ENCODE results near the gene AGPAT3. TPM values are rescaled to one million over a fixed set of nuclear protein-coding genes. Genes with fewer than 3 reads are reported as not detected.

Gene AGPAT3
- total and polyA plus RNA-seq, 9 donors = 19.2 to 32.2 (median 27.7) TPM

DNA sequence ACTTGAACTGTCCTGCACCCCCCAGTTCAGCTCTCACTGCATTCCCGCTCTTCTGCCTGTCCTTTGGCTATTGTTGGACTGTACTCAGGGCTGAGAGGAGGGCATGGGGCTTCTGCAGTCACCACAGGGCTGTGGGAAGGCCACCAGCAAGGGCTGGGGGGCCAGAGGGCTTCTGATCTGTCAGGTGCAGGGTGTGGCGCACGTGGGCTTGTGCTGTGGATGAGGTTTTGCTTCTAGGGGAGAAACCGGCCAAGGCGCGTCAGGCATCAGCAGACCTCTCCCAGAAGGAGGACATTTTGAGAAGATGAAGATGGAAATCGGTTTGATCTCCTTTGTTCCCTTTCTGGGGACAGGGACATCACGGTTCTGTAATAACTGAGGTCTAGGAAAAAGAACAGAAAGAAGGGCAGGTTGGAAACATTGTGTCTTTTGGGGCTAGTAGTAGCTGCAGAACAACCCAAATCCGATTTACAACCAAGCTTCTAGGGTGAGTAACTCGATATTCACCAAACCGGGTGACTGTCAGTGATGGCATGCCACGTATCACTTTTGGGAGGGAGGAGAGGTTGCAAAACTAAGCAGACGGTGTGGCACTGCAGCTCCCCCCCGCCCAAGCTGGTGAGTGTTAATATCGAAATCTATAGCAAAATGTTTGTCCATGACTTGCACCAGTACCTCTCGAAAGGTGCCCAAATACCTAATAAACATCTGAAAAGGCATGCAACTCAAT is 40.9 kb downstream of the AGPAT3 start:
- 79% methylated on average over 11 of the region's 16 CpGs for WGBS (ENCODE audit: insufficient coverage)

GRCh38 chr21:43906585-43907370 is 41.8 kb downstream of the AGPAT3 start:
- Histone ChIP-seq H3K36me3 (ENCODE audit: control insufficient read depth, insufficient read depth, low read length) (peaks cover 19% of the 10 kb centered on the region), H3K4me1 (ENCODE audit: control insufficient read depth, insufficient read depth, low read length) (peaks cover 15% of the 10 kb centered on the region), H3K4me3 (ENCODE audit: low read length) (no peak overlapping the region), H3K9me3 (replicated peaks; ENCODE audit: control insufficient read depth, low read depth, low read length) (no peaks in the 10 kb centered on the region), H3K27ac (ENCODE audit: low read length) (no peak overlapping the region), H3K27me3 (ENCODE audit: control insufficient read depth, insufficient read depth, low read length) (no peaks in the 10 kb centered on the region)
- DNase-seq = no peak
- WGBS (ENCODE audit: insufficient coverage) = 97% methylated on average over 19 of the region's 26 CpGs

More for the DNA sequence above, 40.9 kb downstream of the AGPAT3 start:
- no peak overlapping the region for H3K27ac ChIP-seq (ENCODE audit: low read length)
- H3K4me3 ChIP-seq (ENCODE audit: low read length) = no peak overlapping the region
- no peak for DNase-seq
- H3K36me3 ChIP-seq (ENCODE audit: control insufficient read depth, insufficient read depth, low read length) = peaks cover 13% of the 10 kb centered on the region
- no peaks in the 10 kb centered on the region for H3K27me3 ChIP-seq (ENCODE audit: control insufficient read depth, insufficient read depth, low read length)
- no peaks in the 10 kb centered on the region for H3K9me3 ChIP-seq (replicated peaks; ENCODE audit: control insufficient read depth, low read depth, low read length)
- peaks cover 15% of the 10 kb centered on the region for H3K4me1 ChIP-seq (ENCODE audit: control insufficient read depth, insufficient read depth, low read length)

GRCh38 chr21:43907751-43908150 is 42.7 kb downstream of the AGPAT3 start:
- 73% methylated on average over 22 of the region's 22 CpGs for WGBS (ENCODE audit: insufficient coverage)
- Histone ChIP-seq H3K27ac (ENCODE audit: low read length) (no peak overlapping the region), H3K4me1 (ENCODE audit: control insufficient read depth, insufficient read depth, low read length) (peaks cover 15% of the 10 kb centered on the region), H3K36me3 (ENCODE audit: control insufficient read depth, insufficient read depth, low read length) (peaks cover 19% of the 10 kb centered on the region), H3K9me3 (replicated peaks; ENCODE audit: control insufficient read depth, low read depth, low read length) (peaks cover 4% of the 10 kb centered on the region), H3K4me3 (ENCODE audit: low read length) (no peak overlapping the region), H3K27me3 (ENCODE audit: control insufficient read depth, insufficient read depth, low read length) (no peaks in the 10 kb centered on the region)
- no peak for DNase-seq

GRCh38 chr21:43908167-43908566 is 43.1 kb downstream of the AGPAT3 start:
- Histone ChIP-seq H3K27ac (ENCODE audit: low read length) (no peak overlapping the region), H3K4me3 (ENCODE audit: low read length) (no peak overlapping the region), H3K4me1 (ENCODE audit: control insufficient read depth, insufficient read depth, low read length) (peaks cover 11% of the 10 kb centered on the region), H3K27me3 (ENCODE audit: control insufficient read depth, insufficient read depth, low read length) (no peaks in the 10 kb centered on the region), H3K9me3 (replicated peaks; ENCODE audit: control insufficient read depth, low read depth, low read length) (peaks cover 7% of the 10 kb centered on the region), H3K36me3 (ENCODE audit: control insufficient read depth, insufficient read depth, low read length) (peaks cover 19% of the 10 kb centered on the region)
- 71% methylated on average over 8 of the region's 8 CpGs for WGBS (ENCODE audit: insufficient coverage)
- DNase-seq = no peak

DNA sequence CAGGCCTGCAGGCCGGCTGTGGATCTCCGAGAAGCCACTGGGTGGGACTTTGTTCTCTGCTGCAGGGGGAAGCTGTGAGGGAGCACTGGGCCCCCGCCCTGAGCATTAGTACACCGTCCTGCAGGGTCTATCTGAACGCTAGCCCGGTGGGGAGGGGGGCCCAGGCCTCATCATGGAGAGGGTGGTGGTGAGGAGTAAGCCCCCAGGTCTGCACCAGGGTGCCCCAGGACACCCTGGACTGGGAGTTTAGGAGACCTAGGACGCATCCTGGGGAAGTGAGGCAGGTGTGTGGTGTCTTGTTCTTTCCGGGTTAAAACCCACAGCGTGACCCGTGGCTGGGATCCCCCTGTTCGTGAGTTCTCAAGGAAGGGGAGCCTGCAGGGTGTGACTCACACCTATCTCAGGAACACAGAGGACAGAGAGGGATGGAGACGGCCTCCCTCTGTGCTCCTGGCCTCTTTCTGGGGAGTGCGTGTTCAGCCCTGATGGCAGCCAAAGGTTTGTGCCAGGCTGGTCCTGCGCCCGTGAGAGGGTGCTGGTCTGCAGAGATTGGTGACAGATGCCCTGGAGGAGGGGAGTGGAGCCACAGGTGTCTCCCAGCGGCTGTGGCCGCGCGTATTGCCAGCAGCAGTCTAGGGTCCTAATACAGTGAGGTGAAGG is 44.8 kb downstream of the AGPAT3 start:
- Histone ChIP-seq H3K4me1 (ENCODE audit: control insufficient read depth, insufficient read depth, low read length) (peaks cover 2% of the 10 kb centered on the region), H3K4me3 (ENCODE audit: low read length) (no peak overlapping the region), H3K27ac (ENCODE audit: low read length) (no peak overlapping the region), H3K9me3 (replicated peaks; ENCODE audit: control insufficient read depth, low read depth, low read length) (peaks cover 7% of the 10 kb centered on the region), H3K27me3 (ENCODE audit: control insufficient read depth, insufficient read depth, low read length) (no peaks in the 10 kb centered on the region), H3K36me3 (ENCODE audit: control insufficient read depth, insufficient read depth, low read length) (peaks cover 15% of the 10 kb centered on the region)
- no peak for DNase-seq
- WGBS (ENCODE audit: insufficient coverage) = 75% methylated on average over 16 of the region's 19 CpGs

GRCh38 chr21:43910460-43910859 is 45.4 kb downstream of the AGPAT3 start:
- no peak overlapping the region for H3K27ac ChIP-seq (ENCODE audit: low read length)
- WGBS (ENCODE audit: insufficient coverage) = 75% methylated on average over 4 of the region's 7 CpGs

DNA sequence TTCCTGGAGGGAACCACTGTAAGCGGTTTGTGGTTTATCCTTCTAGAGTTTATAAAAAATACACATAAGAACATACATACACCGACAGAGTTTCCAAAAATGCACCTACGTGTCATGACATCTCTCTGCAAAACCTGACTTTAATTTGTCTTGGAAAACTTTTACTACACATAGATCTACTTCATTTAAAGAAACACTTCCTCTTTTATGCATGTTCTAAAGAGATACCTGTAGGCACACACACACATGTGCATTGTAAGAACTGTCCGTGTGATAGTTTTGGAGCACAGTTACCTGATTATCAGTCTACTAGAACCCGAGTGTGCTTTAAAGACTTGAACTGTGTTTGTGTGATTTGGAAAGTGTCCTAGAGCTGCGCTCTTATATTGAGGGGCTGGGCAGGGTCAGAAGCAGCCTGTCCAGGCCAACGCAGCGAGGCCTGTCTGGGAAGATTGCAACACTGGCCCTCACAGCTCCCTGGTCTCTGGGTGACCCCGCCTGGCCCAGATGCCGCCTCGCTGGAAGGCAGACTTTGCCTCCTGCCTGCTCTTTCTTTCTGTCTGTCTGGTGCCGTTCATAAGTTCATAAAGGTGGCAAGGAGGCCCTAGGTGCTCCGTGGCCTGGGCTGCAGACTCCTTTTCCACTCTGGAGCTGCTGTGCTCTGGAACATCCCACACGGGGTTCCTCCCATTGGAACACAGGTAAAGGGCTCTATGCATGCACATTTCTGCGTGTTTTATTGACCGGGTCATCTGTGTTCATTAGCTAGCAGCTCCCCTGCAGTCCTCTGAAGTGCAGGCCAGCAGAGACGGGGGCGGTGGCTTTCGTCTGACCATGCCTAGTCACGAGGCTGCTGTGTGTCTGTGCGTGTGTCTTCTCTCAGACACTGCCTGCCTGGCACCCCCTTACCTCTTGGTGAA is 46.3 kb downstream of the AGPAT3 start:
- Histone ChIP-seq H3K4me1 (ENCODE audit: control insufficient read depth, insufficient read depth, low read length) (peaks cover 2% of the 10 kb centered on the region), H3K36me3 (ENCODE audit: control insufficient read depth, insufficient read depth, low read length) (peaks cover 12% of the 10 kb centered on the region), H3K27ac (ENCODE audit: low read length) (no peak overlapping the region), H3K4me3 (ENCODE audit: low read length) (no peak overlapping the region), H3K9me3 (replicated peaks; ENCODE audit: control insufficient read depth, low read depth, low read length) (peaks cover 7% of the 10 kb centered on the region), H3K27me3 (ENCODE audit: control insufficient read depth, insufficient read depth, low read length) (no peaks in the 10 kb centered on the region)
- DNase-seq = no peak
- 75% methylated on average over 17 of the region's 21 CpGs for WGBS (ENCODE audit: insufficient coverage)

More at GRCh38 chr21:43910460-43910859, 45.4 kb downstream of the AGPAT3 start:
- Histone ChIP-seq H3K4me1 (ENCODE audit: control insufficient read depth, insufficient read depth, low read length) (peaks cover 2% of the 10 kb centered on the region), H3K27me3 (ENCODE audit: control insufficient read depth, insufficient read depth, low read length) (no peaks in the 10 kb centered on the region), H3K4me3 (ENCODE audit: low read length) (no peak overlapping the region), H3K36me3 (ENCODE audit: control insufficient read depth, insufficient read depth, low read length) (peaks cover 15% of the 10 kb centered on the region), H3K9me3 (replicated peaks; ENCODE audit: control insufficient read depth, low read depth, low read length) (peaks cover 7% of the 10 kb centered on the region)
- no peak for DNase-seq

DNA sequence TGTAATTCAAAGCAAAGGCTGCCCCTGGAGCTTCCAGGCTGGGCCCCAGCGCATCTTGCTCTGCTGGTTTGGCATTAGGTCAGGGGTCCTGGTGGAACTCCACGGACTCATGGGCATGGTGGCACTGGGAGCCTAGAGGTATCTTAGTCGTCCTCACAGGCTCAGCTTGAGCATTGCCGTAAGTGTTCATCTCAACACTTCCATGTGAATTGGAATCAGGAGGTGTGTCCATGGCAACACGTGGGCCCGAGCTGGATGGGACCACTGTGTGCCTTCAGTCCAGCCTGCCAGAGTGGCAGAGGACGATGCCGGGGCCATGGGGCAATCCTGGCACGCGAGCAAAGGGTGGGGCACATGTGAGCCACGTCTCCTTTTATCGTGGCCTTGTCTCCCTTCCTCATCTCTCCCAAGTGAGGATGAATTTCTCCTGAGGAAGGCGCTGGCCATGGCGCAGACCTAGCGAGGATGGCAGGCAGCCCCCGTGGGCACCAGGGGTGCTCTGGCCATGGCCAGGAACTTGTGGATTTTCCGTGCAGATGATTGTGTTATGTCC is 47.0 kb downstream of the AGPAT3 start:
- no peak for DNase-seq
- H3K9me3 ChIP-seq (replicated peaks; ENCODE audit: control insufficient read depth, low read depth, low read length) = peaks cover 7% of the 10 kb centered on the region
- no peak overlapping the region for H3K4me3 ChIP-seq (ENCODE audit: low read length)
- H3K36me3 ChIP-seq (ENCODE audit: control insufficient read depth, insufficient read depth, low read length) = peaks cover 12% of the 10 kb centered on the region
- 88% methylated on average over 13 of the region's 17 CpGs for WGBS (ENCODE audit: insufficient coverage)
- H3K27me3 ChIP-seq (ENCODE audit: control insufficient read depth, insufficient read depth, low read length) = no peaks in the 10 kb centered on the region
- no peak overlapping the region for H3K27ac ChIP-seq (ENCODE audit: low read length)
- peaks cover 2% of the 10 kb centered on the region for H3K4me1 ChIP-seq (ENCODE audit: control insufficient read depth, insufficient read depth, low read length)

- no peak overlapping the region for H3K4me3 ChIP-seq (ENCODE audit: low read length)
- H3K27ac ChIP-seq (ENCODE audit: low read length) = no peak overlapping the region
- WGBS (ENCODE audit: insufficient coverage) = 98% methylated on average over 8 of the region's 9 CpGs
- DNase-seq = no peak
- H3K4me1 ChIP-seq (ENCODE audit: control insufficient read depth, insufficient read depth, low read length) = peaks cover 2% of the 10 kb centered on the region
- no peaks in the 10 kb centered on the region for H3K27me3 ChIP-seq (ENCODE audit: control insufficient read depth, insufficient read depth, low read length)
- H3K9me3 ChIP-seq (replicated peaks; ENCODE audit: control insufficient read depth, low read depth, low read length) = peaks cover 7% of the 10 kb centered on the region
- H3K36me3 ChIP-seq (ENCODE audit: control insufficient read depth, insufficient read depth, low read length) = peaks cover 12% of the 10 kb centered on the region
These were observed 47.5 kb downstream of the AGPAT3 start for GRCh38 chr21:43912500-43912899.
